ENCODE measurements around the gene C1orf105.
"Not testable (repeated sequence)": the region's sequence is repeated elsewhere in the genome, so short reads cannot be mapped to it uniquely, and the experiment has no call there.

The C1orf105 gene

GRCh38 chr1:172429331-172430127 lies 9.0 kb downstream of the C1orf105 start:
- TF ChIP-seq CTCF (IDR thresholded peaks at IDR 0.05; ENCODE audit: low read depth, low read length) = peak; percentile 67
- in situ Hi-C loops (cut with HindIII; ENCODE audit: low sequenced_read_pairs) = no loop called here
- no peak overlapping the region for H3K4me3 ChIP-seq (ENCODE audit: low read depth, low read length)
- DNase-seq (ENCODE audit: low read depth, low spot score) = peak; percentile 79

- TF ChIP-seq CTCF (IDR thresholded peaks at IDR 0.05; ENCODE audit: low read depth, low read length) = no peak
- no peak overlapping the region for H3K4me3 ChIP-seq (ENCODE audit: low read depth, low read length)
- no peak for DNase-seq (ENCODE audit: low read depth, low spot score)
- in situ Hi-C loops (cut with HindIII; ENCODE audit: low sequenced_read_pairs) = no loop called here
Measured at GRCh38 chr1:172430128-172430454, 9.6 kb downstream of the C1orf105 start.

- no peak overlapping the region for H3K4me3 ChIP-seq (ENCODE audit: low read depth, low read length)
- in situ Hi-C loops (cut with HindIII; ENCODE audit: low sequenced_read_pairs) = no loop called here
- no peak for DNase-seq (ENCODE audit: low read depth, low spot score)
- TF ChIP-seq CTCF (IDR thresholded peaks at IDR 0.05; ENCODE audit: low read depth, low read length) = no peak
Measured at GRCh38 chr1:172431204-172431603, 10.7 kb downstream of the C1orf105 start.

- in situ Hi-C loops (cut with HindIII; ENCODE audit: low sequenced_read_pairs) = no loop called here
- no peak for DNase-seq (ENCODE audit: low read depth, low spot score)
- TF ChIP-seq CTCF (IDR thresholded peaks at IDR 0.05; ENCODE audit: low read depth, low read length) = no peak
- no peak overlapping the region for H3K4me3 ChIP-seq (ENCODE audit: low read depth, low read length)
Measured at GRCh38 chr1:172431721-172432192, 11.3 kb downstream of the C1orf105 start.

GRCh38 chr1:172437183-172437582 lies 16.7 kb downstream of the C1orf105 start:
- DNase-seq (ENCODE audit: low read depth, low spot score); in situ Hi-C loops (cut with HindIII; ENCODE audit: low sequenced_read_pairs); H3K4me3 ChIP-seq (ENCODE audit: low read depth, low read length): not testable (repeated sequence)

GRCh38 chr1:172442404-172442803 lies 21.9 kb downstream of the C1orf105 start:
- TF ChIP-seq CTCF (IDR thresholded peaks at IDR 0.05; ENCODE audit: low read depth, low read length) = no peak
- DNase-seq (ENCODE audit: low read depth, low spot score) = no peak
- in situ Hi-C loops (cut with HindIII; ENCODE audit: low sequenced_read_pairs) = no loop called here
- H3K4me3 ChIP-seq (ENCODE audit: low read depth, low read length) = no peak overlapping the region

GRCh38 chr1:172442843-172443565 lies 22.5 kb downstream of the C1orf105 start:
- no peak for DNase-seq (ENCODE audit: low read depth, low spot score)
- in situ Hi-C loops (cut with HindIII; ENCODE audit: low sequenced_read_pairs) = no loop called here
- peak overlapping the region; percentile 58 for H3K4me3 ChIP-seq (ENCODE audit: low read depth, low read length)
- TF ChIP-seq CTCF (IDR thresholded peaks at IDR 0.05; ENCODE audit: low read depth, low read length) = no peak
